PFSK-1 (cell line): ENCODE data around the gene ANO8.

ENCODE experiments used
- FOXP2 ChIP-seq: optimal IDR thresholded peaks from 2 replicates; pipeline ENCODE3; 2011; ENCODE audit warnings: borderline replicate concordance, control low read depth, inconsistent platforms; ENCODE audit not compliant: insufficient read depth; ENCODE audit errors: extremely low read length, extremely low read depth
- POLR2AphosphoS5 ChIP-seq: IDR thresholded peaks from 2 replicates; pipeline ENCODE4 v1.6.1; 2012; ENCODE audit warnings: low read depth, mild to moderate bottlenecking, control low read depth, low read length, moderate library complexity
- REST ChIP-seq, 2 experiments: IDR thresholded peaks; 2 replicates each; pipeline versions ENCODE4 v1.6.1 to v1.8.0; 2011 to 2012; ENCODE audit warnings: low read depth in 2 of 2, low read length in 2 of 2, control low read depth in 1 of 2, inconsistent platforms in 1 of 2, mild to moderate bottlenecking in 1 of 2, moderate library complexity in 1 of 2; ENCODE audit not compliant: insufficient read depth in 1 of 2
- SIN3A ChIP-seq: IDR thresholded peaks from 2 replicates; pipeline ENCODE4 v1.6.1; 2012; ENCODE audit warnings: mild to moderate bottlenecking, low read length, moderate library complexity, borderline replicate concordance; ENCODE audit not compliant: insufficient read depth
- TAF1 ChIP-seq: IDR thresholded peaks from 2 replicates; pipeline ENCODE4 v1.6.1; 2012; ENCODE audit warnings: low read length, control low read depth, borderline replicate concordance; ENCODE audit not compliant: insufficient read depth

Gene ANO8

GRCh38 chr19:17330262-17331044 is 4.2 kb downstream of the ANO8 start:
- TF ChIP-seq SIN3A (no peak), POLR2AphosphoS5 (no peak), FOXP2 (no peak), REST (IDR thresholded peaks at IDR 0.05; ENCODE audit: insufficient read depth in 1 of 2, low read depth in 2 of 2, low read length in 2 of 2) (no peak), TAF1 (no peak)

GRCh38 chr19:17329366-17330261 is 5.0 kb downstream of the ANO8 start:
- no peak for TF ChIP-seq TAF1
- TF ChIP-seq REST (IDR thresholded peaks at IDR 0.05; ENCODE audit: insufficient read depth in 1 of 2, low read depth in 2 of 2, low read length in 2 of 2) = no peak
- peak; percentile 25 for TF ChIP-seq FOXP2
- TF ChIP-seq POLR2AphosphoS5 = no peak

- no peak for TF ChIP-seq POLR2AphosphoS5
- no peak for TF ChIP-seq REST (IDR thresholded peaks at IDR 0.05; ENCODE audit: insufficient read depth in 1 of 2, low read depth in 2 of 2, low read length in 2 of 2)
- TF ChIP-seq TAF1 = no peak
- no peak for TF ChIP-seq FOXP2
- TF ChIP-seq SIN3A = no peak
Observed at GRCh38 chr19:17328517-17329365, 5.9 kb downstream of the ANO8 start.

GRCh38 chr19:17327654-17328516 is 6.8 kb downstream of the ANO8 start:
- TF ChIP-seq TAF1 = no peak
- TF ChIP-seq FOXP2 = no peak
- TF ChIP-seq REST (IDR thresholded peaks at IDR 0.05; ENCODE audit: insufficient read depth in 1 of 2, low read depth in 2 of 2, low read length in 2 of 2) = no peak
- no peak for TF ChIP-seq POLR2AphosphoS5
- TF ChIP-seq SIN3A = no peak
